ENCODE results near the gene DPM2.

GRCh38 chr9:127980706-127981558 is 43.3 kb upstream of the DPM2 start, which contains the start of gene EEIG1:
- TF ChIP-seq CTCF (IDR thresholded peaks at IDR 0.05) (no peak), POLR2A (IDR thresholded peaks at IDR 0.05) (peak in 1 of 4 donors; percentile 29), POLR2AphosphoS5 (IDR thresholded peaks at IDR 0.05) (peak; percentile 27 to 76 (median 72)), EP300 (IDR thresholded peaks at IDR 0.05) (no peak)
